Measurements from ENCODE around the gene TBCE. TPM values are rescaled to one million over a fixed set of nuclear protein-coding genes. Genes with fewer than 3 reads are reported as not detected.

TBCE gene, protein sequence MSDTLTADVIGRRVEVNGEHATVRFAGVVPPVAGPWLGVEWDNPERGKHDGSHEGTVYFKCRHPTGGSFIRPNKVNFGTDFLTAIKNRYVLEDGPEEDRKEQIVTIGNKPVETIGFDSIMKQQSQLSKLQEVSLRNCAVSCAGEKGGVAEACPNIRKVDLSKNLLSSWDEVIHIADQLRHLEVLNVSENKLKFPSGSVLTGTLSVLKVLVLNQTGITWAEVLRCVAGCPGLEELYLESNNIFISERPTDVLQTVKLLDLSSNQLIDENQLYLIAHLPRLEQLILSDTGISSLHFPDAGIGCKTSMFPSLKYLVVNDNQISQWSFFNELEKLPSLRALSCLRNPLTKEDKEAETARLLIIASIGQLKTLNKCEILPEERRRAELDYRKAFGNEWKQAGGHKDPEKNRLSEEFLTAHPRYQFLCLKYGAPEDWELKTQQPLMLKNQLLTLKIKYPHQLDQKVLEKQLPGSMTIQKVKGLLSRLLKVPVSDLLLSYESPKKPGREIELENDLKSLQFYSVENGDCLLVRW
- total RNA-seq: 26.1 and 35.3 TPM in 2 replicates

DNA sequence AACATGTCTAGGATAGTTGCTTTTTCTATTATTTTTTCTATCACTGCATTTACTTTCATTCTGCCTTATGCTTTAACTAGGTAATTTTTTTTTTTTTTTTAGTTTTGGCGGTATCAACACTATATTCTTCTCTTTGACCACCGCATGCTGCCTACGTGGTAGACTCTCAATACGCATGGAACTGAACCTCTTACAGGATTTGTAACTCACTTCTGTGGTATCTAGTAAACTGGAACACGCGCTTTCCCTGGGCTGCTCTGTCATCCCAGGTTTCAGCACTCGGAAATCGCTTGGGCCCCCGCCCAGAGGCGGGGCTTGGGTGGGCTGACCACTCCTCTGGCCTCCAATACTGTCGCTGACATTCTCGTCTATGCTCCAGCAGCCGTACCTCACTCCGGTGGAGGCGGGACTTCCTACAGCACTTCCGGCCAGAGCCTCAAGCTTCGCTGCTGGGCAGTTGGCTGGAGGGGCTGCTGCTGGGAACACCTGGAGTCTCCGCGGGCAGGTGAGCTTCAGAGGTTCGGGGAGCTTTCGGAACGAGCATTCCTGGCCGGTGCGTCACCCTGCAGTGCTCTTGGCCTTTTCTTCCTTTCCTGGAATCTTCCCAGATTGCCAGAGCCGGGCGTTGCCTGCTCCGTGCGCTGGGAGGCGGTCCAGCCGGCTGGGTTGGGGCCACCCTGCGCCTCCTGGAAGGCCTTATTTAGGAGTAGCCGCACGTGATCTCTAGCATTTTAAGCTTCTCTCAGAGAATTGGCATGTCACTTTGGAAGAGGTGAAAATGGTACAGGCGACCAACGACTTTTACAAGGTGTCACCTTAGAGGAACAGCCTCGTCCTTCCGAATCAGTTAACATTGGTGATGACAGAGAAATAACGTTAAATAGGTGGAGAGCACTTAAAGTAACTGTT, at the start of gene TBCE:
Gene TBCE, plus strand, starts transcription at position 428 of the 909 bp plus-strand sequence. CDS start 12,623 bp downstream, outside the sequence.

DNA sequence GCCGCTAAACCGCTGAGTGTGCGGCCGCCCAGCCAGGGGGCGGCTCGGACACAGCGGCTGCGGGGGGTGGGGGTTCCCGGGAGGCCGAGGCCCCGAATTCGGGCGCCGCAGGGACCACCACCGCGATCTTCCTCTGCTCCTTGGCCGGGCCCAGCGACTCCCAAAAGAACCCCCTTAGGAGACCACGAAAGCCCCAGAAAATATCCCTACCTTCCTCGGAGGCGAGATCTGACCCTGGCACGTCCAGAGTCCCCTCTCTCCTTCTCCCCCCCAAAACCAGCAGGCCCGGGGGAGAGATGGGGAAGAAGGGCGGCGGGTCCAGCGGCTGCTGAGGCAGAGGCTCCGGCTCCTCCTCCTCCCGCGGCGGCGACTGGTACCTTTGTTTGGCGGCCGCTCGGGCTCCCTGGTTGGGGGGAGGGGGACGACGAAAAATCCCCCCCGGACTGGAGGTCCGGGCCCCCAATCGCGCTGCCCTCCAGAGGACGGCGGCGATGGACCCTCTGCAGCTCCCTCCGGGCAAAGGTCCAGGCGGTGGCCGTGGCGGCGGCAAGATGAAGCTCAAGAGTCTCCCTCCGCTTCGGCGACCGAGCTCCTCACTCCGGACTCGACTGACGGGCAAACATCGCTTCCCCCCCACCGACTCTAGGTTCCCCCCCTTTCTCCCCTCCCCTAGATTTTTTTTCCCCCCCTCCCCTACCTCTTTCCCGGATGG, 39.5 kb upstream of the TBCE start, which contains the start of gene ARID4B:
Gene ARID4B, minus strand, starts transcription at position 621 of the 712 bp plus-strand sequence. CDS start 1,260 bp downstream, outside the sequence.

DNA sequence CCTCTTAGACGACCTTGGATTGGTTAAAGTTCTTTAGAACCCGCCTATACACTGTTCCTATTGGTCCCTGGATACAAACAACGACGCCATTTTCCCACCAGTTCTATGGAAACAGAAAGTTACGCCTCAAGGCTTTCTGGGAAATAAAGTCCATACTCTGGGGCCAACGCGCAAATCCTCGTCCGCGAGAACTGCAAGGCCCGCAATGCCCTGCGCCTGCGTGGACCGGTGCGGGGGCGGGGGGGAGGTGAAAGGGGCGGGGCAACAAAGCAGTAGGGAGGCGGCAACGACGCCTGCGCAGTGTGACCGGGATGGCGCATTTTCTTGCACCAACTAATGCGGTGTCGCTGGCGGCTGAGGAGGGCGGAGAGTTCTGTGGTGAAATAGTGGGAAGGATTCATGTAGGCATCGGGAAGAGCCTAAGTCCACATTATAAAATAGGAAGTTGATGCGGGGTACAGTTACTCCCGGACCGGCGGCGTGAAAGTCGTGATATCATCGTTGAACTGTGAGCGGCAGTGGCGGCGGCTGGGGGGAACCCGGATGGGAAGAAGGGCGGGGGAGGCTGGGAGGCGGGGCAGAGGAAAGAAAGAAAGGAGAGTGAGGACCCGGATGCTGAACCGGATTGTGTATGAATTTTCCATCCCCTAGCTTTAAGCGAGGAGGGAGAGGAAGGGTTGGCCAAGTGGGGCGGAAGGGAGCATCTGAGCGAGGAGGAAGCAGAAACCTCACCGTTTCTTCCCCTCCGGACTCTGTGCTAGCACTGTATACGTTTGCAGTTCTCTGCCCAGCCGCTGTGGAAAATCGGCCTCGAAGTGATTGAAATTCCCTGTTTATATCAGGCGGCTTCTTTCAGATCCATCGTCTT, 38.7 kb upstream of the TBCE start, which contains the start of gene GGPS1:
Gene GGPS1, plus strand, starts transcription at position 300 of the 868 bp plus-strand sequence. CDS start 6,695 bp downstream, outside the sequence.

Other genes starting within 250 kb of the TBCE start
- gene TOMM20, start 238.6 kb upstream of the TBCE start, total RNA-seq: 94.8 and 102 TPM in 2 replicates
- 55.3 and 65.9 TPM in 2 replicates for gene RBM34, start 206.2 kb upstream of the TBCE start, total RNA-seq
- 34.5 and 37.2 TPM in 2 replicates for gene ARID4B, start 39.2 kb upstream of the TBCE start, total RNA-seq
- 20.3 and 26.4 TPM in 2 replicates for gene GGPS1, start 38.9 kb upstream of the TBCE start, total RNA-seq
- gene B3GALNT2, start 137.0 kb downstream of the TBCE start, total RNA-seq: 58.4 and 63.1 TPM in 2 replicates